ENCODE results near the gene RNLS. TPM values are rescaled to one million over a fixed set of nuclear protein-coding genes. Genes with fewer than 3 reads are reported as not detected.

RNLS gene
- total RNA-seq, 4 donors from 2014 or later: 10.6 to 38.7 (median 28.2) TPM

GRCh38 chr10:88227342-88228018 is 355.6 kb downstream of the RNLS start:
- Histone ChIP-seq H3K27ac (peak overlapping the region in 1 of 3 donors; percentile 27), H3K4me1 (peaks cover 7 to 13% of the 10 kb centered on the region in 2 donors), H3K9me3 (no peaks in the 10 kb centered on the region), H3K27me3 (no peaks in the 10 kb centered on the region), H3K36me3 (no peaks in the 10 kb centered on the region), H3K4me3 (replicated peaks in 1 of 3) (no peak overlapping the region)
- DNase-seq: peak; percentile 13 to 23
- WGBS, 2 donors: 68 to 71% methylated on average over 8 of the region's 8 CpGs
- TF ChIP-seq CTCF (IDR thresholded peaks at IDR 0.05) (no peak), POLR2A (IDR thresholded peaks at IDR 0.05) (no peak)
- intact Hi-C loops (cut with DNase I): no loop called here

GRCh38 chr10:88226891-88227290 is 356.2 kb downstream of the RNLS start:
- H3K27ac ChIP-seq: peak overlapping the region in 1 of 3 donors; percentile 2
- intact Hi-C loops (cut with DNase I): no loop called here
- WGBS, 2 donors: 97 to 98% methylated on average over 1 of the region's 1 CpG

GRCh38 chr10:88226071-88226659 is 357.0 kb downstream of the RNLS start:
- no peak for TF ChIP-seq POLR2A (IDR thresholded peaks at IDR 0.05)
- no peak for TF ChIP-seq CTCF (IDR thresholded peaks at IDR 0.05)
- Histone ChIP-seq H3K4me1 (peaks cover 4 to 11% of the 10 kb centered on the region in 2 donors), H3K36me3 (no peaks in the 10 kb centered on the region), H3K9me3 (no peaks in the 10 kb centered on the region), H3K4me3 (replicated peaks in 1 of 3) (no peak overlapping the region), H3K27me3 (no peaks in the 10 kb centered on the region), H3K27ac (no peak overlapping the region)
- WGBS, 2 donors: 63 to 87% methylated on average over 2 of the region's 2 CpGs
- DNase-seq: no peak
- intact Hi-C loops (cut with DNase I): no loop called here

More at GRCh38 chr10:88226891-88227290, 356.2 kb downstream of the RNLS start:
- no peaks in the 10 kb centered on the region for H3K36me3 ChIP-seq
- no peak overlapping the region for H3K4me3 ChIP-seq (replicated peaks in 1 of 3)
- H3K4me1 ChIP-seq: peaks cover 4 to 11% of the 10 kb centered on the region in 2 donors
- no peak for DNase-seq
- no peaks in the 10 kb centered on the region for H3K27me3 ChIP-seq
- no peak for TF ChIP-seq CTCF (IDR thresholded peaks at IDR 0.05)
- TF ChIP-seq POLR2A (IDR thresholded peaks at IDR 0.05): no peak
- H3K9me3 ChIP-seq: no peaks in the 10 kb centered on the region

Small RNA genes within 50 kb of the gene (small RNA-seq; reads per million reads assigned to genes)
- not detected for gene AL353149.1
- gene RF00019: not detected

Other genes with a start within 250 kb of the RNLS start
- gene LIPJ, start 3.4 kb upstream of the RNLS start, total RNA-seq: 1 to 10 TPM in 2 of 4 donors, under 1 TPM in 1, not detected in 1; 0.83 to 3.4 (median 2.3) TPM
- gene LIPF, start 81.1 kb upstream of the RNLS start, total RNA-seq: not detected
- not detected for gene LIPK, start 122.9 kb upstream of the RNLS start, total RNA-seq
- not detected for gene LIPN, start 176.7 kb upstream of the RNLS start, total RNA-seq
- gene LIPM, start 219.4 kb upstream of the RNLS start, total RNA-seq: not detected

Data from thyroid gland (tissue), 4 donors.